Lower leg skin (tissue), 4 donors: Measurements from ENCODE around the gene CD47. TPM values are rescaled to one million over a fixed set of nuclear protein-coding genes. Genes with fewer than 3 reads are reported as not detected.
A peak's percentile ranks its signal among the peaks of the same experiment; 100 is the strongest.

Experiments used
- DNase-seq, 2 donors: peaks; one replicate each; pipeline ENCODE4 v3.0.0-alpha.2; 2019; ENCODE audit warnings: low spot score in 2 of 2
- H3K4me3 ChIP-seq: fragments of 200-600 bp; sonication (generic); 2 replicates; pipeline ENCODE4 v1.5.1; 2017; ENCODE audit warnings: mild to moderate bottlenecking, low read depth; ENCODE audit not compliant: poor library complexity, severe bottlenecking
- POLR2A ChIP-seq, 2 donors: fragments of 450-650 bp; IDR thresholded peaks; one replicate each; pipeline ENCODE4 v1.6.1; 2016 to 2017; ENCODE audit warnings: antibody characterized with exemption in 2 of 2, mild to moderate bottlenecking in 1 of 2, moderate library complexity in 1 of 2
- WGBS, 2 donors: methylation state at CpG; one replicate each; pipeline ENCODE4 v1.1.5; 2018; 5-methylcytosine and 5-hydroxymethylcytosine counted together
- intact Hi-C: fragments of 100-400 bp; cut with DNase I; formaldehyde crosslinking; loops from one replicate; pipeline ENCODE4 v1.15.0; 2023; ENCODE audit warnings: low total_unique reads
- total RNA-seq, 4 donors: library from RNA; depleted of rRNA; stranded (reverse); fragments of >200 nt; gene quantifications; one replicate each; pipeline ENCODE4 v1.1.0, GENCODE V29; 2016
- TF ChIP-seq, protein P1 (sequence below), 3 donors: fragments of 450-650 bp; IDR thresholded peaks; one replicate each; pipeline ENCODE4 v1.5.1; 2016; ENCODE audit warnings: antibody characterized with exemption in 3 of 3, mild to moderate bottlenecking in 3 of 3, moderate library complexity in 2 of 3

CD47 gene
- total RNA-seq, 4 donors from 2014 or later = 42.7 to 58.2 (median 49.5) TPM

DNA sequence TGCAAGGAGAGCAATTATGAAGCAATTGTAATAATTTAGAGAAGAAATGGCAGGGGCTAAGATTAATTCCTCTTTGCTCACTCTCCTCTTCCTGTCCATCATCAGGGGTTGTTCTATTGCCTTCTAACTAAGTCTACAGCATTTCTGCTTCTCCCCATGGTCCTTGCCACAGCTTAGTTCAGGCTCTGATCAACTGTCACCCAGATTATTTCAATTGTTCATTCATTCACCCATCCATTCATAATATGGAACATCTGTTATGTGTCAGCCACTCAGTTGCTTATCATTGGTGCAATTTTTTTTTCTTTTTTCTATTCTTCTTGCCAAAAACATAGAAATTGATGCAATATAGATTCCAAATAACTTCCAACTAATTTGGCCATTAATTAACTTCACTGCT, 93.2 kb downstream of the CD47 start:
- DNase-seq = no peak
- intact Hi-C loops = no loop called here
- no peak overlapping the region for H3K4me3 ChIP-seq
- TF ChIP-seq, protein P1, sequence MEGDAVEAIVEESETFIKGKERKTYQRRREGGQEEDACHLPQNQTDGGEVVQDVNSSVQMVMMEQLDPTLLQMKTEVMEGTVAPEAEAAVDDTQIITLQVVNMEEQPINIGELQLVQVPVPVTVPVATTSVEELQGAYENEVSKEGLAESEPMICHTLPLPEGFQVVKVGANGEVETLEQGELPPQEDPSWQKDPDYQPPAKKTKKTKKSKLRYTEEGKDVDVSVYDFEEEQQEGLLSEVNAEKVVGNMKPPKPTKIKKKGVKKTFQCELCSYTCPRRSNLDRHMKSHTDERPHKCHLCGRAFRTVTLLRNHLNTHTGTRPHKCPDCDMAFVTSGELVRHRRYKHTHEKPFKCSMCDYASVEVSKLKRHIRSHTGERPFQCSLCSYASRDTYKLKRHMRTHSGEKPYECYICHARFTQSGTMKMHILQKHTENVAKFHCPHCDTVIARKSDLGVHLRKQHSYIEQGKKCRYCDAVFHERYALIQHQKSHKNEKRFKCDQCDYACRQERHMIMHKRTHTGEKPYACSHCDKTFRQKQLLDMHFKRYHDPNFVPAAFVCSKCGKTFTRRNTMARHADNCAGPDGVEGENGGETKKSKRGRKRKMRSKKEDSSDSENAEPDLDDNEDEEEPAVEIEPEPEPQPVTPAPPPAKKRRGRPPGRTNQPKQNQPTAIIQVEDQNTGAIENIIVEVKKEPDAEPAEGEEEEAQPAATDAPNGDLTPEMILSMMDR (IDR thresholded peaks at IDR 0.05) = no peak
- no peak for TF ChIP-seq POLR2A (IDR thresholded peaks at IDR 0.05)

DNA sequence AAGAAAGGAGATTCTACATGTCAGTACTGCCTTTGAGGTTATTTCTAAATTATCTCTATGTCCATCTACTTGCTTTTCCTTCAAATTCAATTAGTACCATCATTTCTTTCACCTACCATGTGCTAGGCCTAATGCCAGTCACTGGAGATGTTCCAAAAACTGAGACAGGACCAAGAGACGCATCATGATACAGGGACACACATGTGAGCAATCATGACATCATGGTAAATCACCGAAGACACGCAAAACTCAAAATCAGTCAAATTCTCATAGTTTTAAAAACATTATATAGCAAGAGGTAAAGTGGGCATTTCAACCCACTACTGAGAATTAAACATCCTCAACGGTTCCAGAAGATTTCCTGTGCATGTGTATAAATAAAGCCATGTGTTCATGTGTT, 95.0 kb downstream of the CD47 start:
- intact Hi-C loops = no loop called here
- no peak overlapping the region for H3K4me3 ChIP-seq
- peak in 1 of 2 donors; percentile 9 for DNase-seq
- TF ChIP-seq POLR2A (IDR thresholded peaks at IDR 0.05) = no peak
- TF ChIP-seq, protein P1 (IDR thresholded peaks at IDR 0.05) = no peak
- 82 to 89% methylated on average over 4 of the region's 4 CpGs for WGBS, 2 donors

DNA sequence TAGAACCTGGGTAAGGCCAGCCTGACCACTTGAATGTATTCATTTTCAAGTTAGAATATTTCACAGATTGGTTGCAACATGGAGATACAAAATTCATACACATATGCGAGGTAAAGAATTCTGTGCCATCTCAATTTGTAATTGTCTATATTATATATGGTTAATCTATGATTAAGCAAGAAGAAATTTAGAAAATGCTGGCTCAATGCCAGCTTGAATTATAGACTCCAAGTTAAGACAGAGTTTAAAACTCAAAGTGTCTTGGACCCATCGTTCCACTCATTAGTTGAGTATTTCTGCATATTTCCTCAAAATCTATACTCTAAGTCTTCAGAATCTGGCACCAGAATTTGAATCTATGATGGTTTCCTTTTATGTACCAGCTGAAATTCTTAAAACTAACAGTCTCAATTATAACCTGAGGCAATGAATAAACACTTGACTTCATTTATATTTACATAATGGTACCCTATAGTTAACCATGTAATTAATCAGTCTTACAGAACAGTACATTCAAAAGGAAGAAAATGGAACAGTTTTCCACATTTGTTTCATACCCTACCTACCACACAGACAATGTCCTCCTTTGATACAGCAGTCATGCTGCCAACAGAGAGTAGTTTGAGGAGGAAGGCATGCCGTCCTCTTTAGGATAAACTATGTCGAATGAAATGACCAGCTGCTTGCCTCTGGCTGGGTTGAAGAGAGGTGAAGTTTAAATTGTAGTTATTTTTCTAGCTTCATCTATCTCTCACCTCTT, 95.7 kb downstream of the CD47 start:
- WGBS, 2 donors = 66 to 67% methylated on average over 4 of the region's 4 CpGs
- DNase-seq = peak in 1 of 2 donors; percentile 3
- no peak overlapping the region for H3K4me3 ChIP-seq
- intact Hi-C loops = no loop called here
- TF ChIP-seq, protein P1 (IDR thresholded peaks at IDR 0.05) = no peak
- TF ChIP-seq POLR2A (IDR thresholded peaks at IDR 0.05) = no peak

DNA sequence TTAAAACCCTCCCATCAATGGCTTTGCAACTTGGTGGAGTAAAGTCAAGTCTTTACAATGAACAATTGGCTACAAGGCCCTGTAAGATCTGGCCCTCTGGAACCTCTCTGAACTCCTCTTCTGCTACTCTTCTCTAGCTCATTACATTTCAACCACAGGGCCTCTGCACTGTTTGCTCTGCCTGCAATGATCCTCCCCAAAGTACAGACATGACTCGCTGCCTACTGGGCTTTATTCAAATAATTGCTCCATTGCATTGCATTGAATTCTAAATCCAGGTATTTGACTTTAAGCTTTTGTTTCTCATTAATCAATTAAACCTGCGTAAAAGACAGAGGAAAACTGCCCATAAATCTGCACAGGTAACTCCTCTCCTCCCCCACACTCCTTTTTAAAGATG, 96.7 kb downstream of the CD47 start:
- intact Hi-C loops = no loop called here
- WGBS, 2 donors = 92 to 93% methylated on average over 2 of the region's 2 CpGs
- no peak overlapping the region for H3K4me3 ChIP-seq
- TF ChIP-seq POLR2A (IDR thresholded peaks at IDR 0.05) = no peak
- TF ChIP-seq, protein P1 (IDR thresholded peaks at IDR 0.05) = no peak
- no peak for DNase-seq

DNA sequence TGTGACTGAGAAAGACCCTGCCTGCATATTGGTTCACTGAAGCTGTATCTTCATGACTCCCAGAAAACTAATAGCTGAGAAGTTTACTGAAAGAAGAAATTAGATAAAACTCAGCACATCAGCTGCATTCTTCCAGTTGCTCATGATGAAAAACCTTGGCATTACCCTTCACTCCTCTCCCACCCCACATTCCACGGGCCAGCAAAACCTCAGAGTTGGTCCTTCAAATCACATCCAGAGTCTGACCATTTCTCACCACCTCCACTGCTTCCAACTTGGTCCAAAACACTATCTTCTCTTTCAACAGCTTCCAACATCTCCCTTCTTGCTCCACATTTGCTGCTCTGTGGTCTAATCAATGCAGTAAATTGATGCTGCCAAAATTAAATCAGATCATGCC, 97.1 kb downstream of the CD47 start:
- 48 to 57% methylated on average over 1 of the region's 1 CpG for WGBS, 2 donors
- no peak overlapping the region for H3K4me3 ChIP-seq
- TF ChIP-seq, protein P1 (IDR thresholded peaks at IDR 0.05) = no peak
- TF ChIP-seq POLR2A (IDR thresholded peaks at IDR 0.05) = no peak
- DNase-seq = no peak
- intact Hi-C loops = no loop called here

Other genes with a start within 250 kb of the CD47 start
- gene IFT57, start 131.4 kb upstream of the CD47 start, total RNA-seq = 10 to 100 TPM; 22.4 to 35.8 (median 28.1) TPM
- gene HHLA2, start 205.5 kb upstream of the CD47 start, total RNA-seq = not detected